HUDEP-2 (cell line): ENCODE results near the gene ARHGAP15.

Source experiments
- DNase-seq, 76 experiments: peaks; one replicate each; lab custom pipeline; 2025; ENCODE audit not compliant: unreplicated experiment in 76 of 76; lab: John Stamatoyannopoulos, UW

The ARHGAP15 gene

GRCh38 chr2:143258126-143258892 is 129.1 kb downstream of the ARHGAP15 start:
- peak in 21 of 76 experiments; percentile 2 to 64 (median 18) for DNase-seq

- peak in 59 of 76 experiments; percentile 1 to 76 (median 30) for DNase-seq
Observed at GRCh38 chr2:143259368-143259958, 130.2 kb downstream of the ARHGAP15 start.

GRCh38 chr2:143261986-143262385 is 132.8 kb downstream of the ARHGAP15 start:
- no peak for DNase-seq

- DNase-seq: no peak
Observed at GRCh38 chr2:143262389-143262788, 133.2 kb downstream of the ARHGAP15 start.

- DNase-seq: no peak
Observed at GRCh38 chr2:143263066-143263625, 133.9 kb downstream of the ARHGAP15 start.

- no peak for DNase-seq
Observed at GRCh38 chr2:143264851-143265250, 135.6 kb downstream of the ARHGAP15 start.

- no peak for DNase-seq
Observed at GRCh38 chr2:143279672-143280071, 150.5 kb downstream of the ARHGAP15 start.

- no peak for DNase-seq
Observed at GRCh38 chr2:143280097-143280757, 151.0 kb downstream of the ARHGAP15 start.

GRCh38 chr2:143282684-143283083 is 153.5 kb downstream of the ARHGAP15 start:
- peak in 1 of 76 experiments; percentile 1 for DNase-seq

- peak in 21 of 76 experiments; percentile 3 to 49 (median 18) for DNase-seq
Observed at GRCh38 chr2:143284087-143284675, 155.0 kb downstream of the ARHGAP15 start.

- DNase-seq: no peak
Observed at GRCh38 chr2:143289025-143289424, 159.8 kb downstream of the ARHGAP15 start.

- DNase-seq: no peak
Observed at GRCh38 chr2:143290221-143290620, 161.0 kb downstream of the ARHGAP15 start.

GRCh38 chr2:143294068-143294467 is 164.8 kb downstream of the ARHGAP15 start:
- DNase-seq: no peak

GRCh38 chr2:143296089-143296488 is 166.9 kb downstream of the ARHGAP15 start:
- DNase-seq: no peak

GRCh38 chr2:143297182-143297581 is 168.0 kb downstream of the ARHGAP15 start:
- no peak for DNase-seq

GRCh38 chr2:143300536-143300935 is 171.3 kb downstream of the ARHGAP15 start:
- DNase-seq: no peak

GRCh38 chr2:143311426-143311825 is 182.2 kb downstream of the ARHGAP15 start:
- no peak for DNase-seq

GRCh38 chr2:143312441-143312840 is 183.2 kb downstream of the ARHGAP15 start:
- no peak for DNase-seq

- DNase-seq: no peak
Observed at GRCh38 chr2:143313861-143314260, 184.6 kb downstream of the ARHGAP15 start.

GRCh38 chr2:143321994-143322393 is 192.8 kb downstream of the ARHGAP15 start:
- peak in 72 of 76 experiments; percentile 2 to 88 (median 64) for DNase-seq

GRCh38 chr2:143329288-143329687 is 200.1 kb downstream of the ARHGAP15 start:
- no peak for DNase-seq
